Caco-2 (cell line): ENCODE measurements around the gene TGFB2. TPM values are rescaled to one million over a fixed set of nuclear protein-coding genes. Genes with fewer than 3 reads are reported as not detected.

Experiments used
- BruUV-seq: library from RNA; stranded (reverse); fragments of 400-500 nt; replicated peaks from 2 replicates; lab custom pipeline; 2021; lab: Mats Ljungman, UMichigan
- CTCF ChIA-PET: fragments of 300-600 bp; sonication (Branson Sonifier 250); formaldehyde crosslinking; loops from one replicate; lab custom pipeline; 2022; ENCODE audit warnings: antibody characterized with exemption; lab: Charles Lee
- POLR2A ChIA-PET: fragments of 300-600 bp; sonication (Branson Sonifier 250); formaldehyde crosslinking; loops from one replicate; lab custom pipeline; 2022; ENCODE audit warnings: antibody characterized with exemption; lab: Charles Lee
- DNase-seq, 2 experiments: peaks; one replicate each; pipeline versions ENCODE4 v3.0.0 to v3.0.0-alpha.2; 2020 to 2022
- H3K27me3 ChIP-seq: replicated peaks from 2 replicates; pipeline ENCODE4 v1.6.0; 2011; ENCODE audit warnings: low read length; ENCODE audit not compliant: control insufficient read depth, insufficient read depth
- H3K36me3 ChIP-seq: 2 replicates; pipeline ENCODE4 v1.5.1; 2011; ENCODE audit warnings: low read length; ENCODE audit not compliant: control insufficient read depth, insufficient read depth
- H3K4me1 ChIP-seq: fragments of 250-450 bp; sonication (Bioruptor Pico); 2 replicates; pipeline ENCODE4 v1.5.1; 2020; ENCODE audit warnings: mild to moderate bottlenecking
- H3K4me3 ChIP-seq: 2 replicates; pipeline ENCODE4 v1.5.1; 2011; ENCODE audit warnings: low read depth, mild to moderate bottlenecking, control low read depth, low read length
- H3K9me3 ChIP-seq: fragments of 250-450 bp; sonication (Bioruptor Pico); 2 replicates; pipeline ENCODE4 v1.5.1; 2020; ENCODE audit warnings: mild to moderate bottlenecking, moderate library complexity
- H3K27ac Mint-ChIP-seq: one replicate; pipeline ENCODE4 v1.8.0; 2022; ENCODE audit warnings: mixed read lengths; ENCODE audit not compliant: unreplicated experiment
- H3K27me3 Mint-ChIP-seq: one replicate; pipeline ENCODE4 v1.8.0; 2022; ENCODE audit warnings: mixed read lengths; ENCODE audit not compliant: insufficient read depth, unreplicated experiment
- H3K36me3 Mint-ChIP-seq: one replicate; pipeline ENCODE4 v1.8.0; 2022; ENCODE audit warnings: mild to moderate bottlenecking, mixed read lengths; ENCODE audit not compliant: insufficient read depth, unreplicated experiment
- H3K4me1 Mint-ChIP-seq: one replicate; pipeline ENCODE4 v1.8.0; 2022; ENCODE audit warnings: low read depth, mixed read lengths; ENCODE audit not compliant: unreplicated experiment
- H3K4me3 Mint-ChIP-seq: one replicate; pipeline ENCODE4 v1.8.0; 2022; ENCODE audit warnings: mild to moderate bottlenecking, moderate library complexity, mixed read lengths; ENCODE audit not compliant: unreplicated experiment
- H3K9me3 Mint-ChIP-seq: one replicate; pipeline ENCODE4 v1.8.0; 2022; ENCODE audit warnings: mixed read lengths; ENCODE audit not compliant: unreplicated experiment
- intact Hi-C: fragments of 100-400 bp; cut with micrococcal nuclease; formaldehyde crosslinking; loops from one replicate; pipeline ENCODE4 v1.10.0; 2022; ENCODE audit not compliant: unreplicated experiment
- total RNA-seq: library from RNA; stranded (reverse); gene quantifications from 2 replicates; pipeline ENCODE4 v1.2.3, GENCODE V29; 2022
- TF ChIP-seq, protein P1 (sequence below), 2 experiments: fragments of 200-600 bp in 1 of 2; IDR thresholded peaks; 1 replicate in 1 of 2; 2 replicates in 1 of 2; pipeline versions ENCODE4 v1.5.1 to v1.8.0; 2011 to 2022; ENCODE audit warnings: antibody characterized with exemption in 1 of 2, control low read depth in 1 of 2, inconsistent platforms in 1 of 2, low read depth in 1 of 2, low read length in 1 of 2, mild to moderate bottlenecking in 1 of 2, moderate library complexity in 1 of 2; ENCODE audit not compliant: insufficient read depth in 1 of 2, severe bottlenecking in 1 of 2, unreplicated experiment in 1 of 2

The TGFB2 gene
- total RNA-seq, 1 experiment from 2014 or later: 14.2 TPM

DNA sequence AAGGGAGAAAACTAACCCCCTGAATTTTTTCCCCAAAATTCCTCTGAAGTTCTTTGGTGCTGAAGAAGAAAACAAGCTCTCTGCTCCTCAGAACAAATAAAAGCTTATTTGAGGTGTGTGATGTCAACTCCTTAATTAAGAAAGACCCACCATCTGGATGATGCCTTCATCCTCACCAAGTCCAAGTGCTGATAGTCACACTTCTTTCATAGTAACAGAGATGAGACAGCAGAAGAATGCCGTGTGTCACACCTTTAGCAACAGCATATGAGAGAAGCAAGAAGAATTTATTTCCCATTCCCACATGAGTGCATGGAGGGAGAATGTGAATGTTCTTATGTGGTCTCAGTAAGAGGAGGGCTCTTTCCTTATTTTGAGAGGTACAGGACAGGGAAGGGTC is 91.2 kb downstream of the TGFB2 start:
- intact Hi-C loops: no loop called here
- no peak for DNase-seq
- H3K4me3 ChIP-seq: no peak overlapping the region
- no TSS peak for BruUV-seq
- POLR2A ChIA-PET: no interaction called here
- no peaks in the 10 kb centered on the region for H3K27me3 Mint-ChIP-seq
- H3K36me3 ChIP-seq: no peaks in the 10 kb centered on the region
- no peaks in the 10 kb centered on the region for H3K9me3 Mint-ChIP-seq
- peaks cover 8% of the 10 kb centered on the region for H3K4me1 Mint-ChIP-seq
- CTCF ChIA-PET: no interaction called here
- H3K9me3 ChIP-seq: no peaks in the 10 kb centered on the region
- no peak overlapping the region for H3K27ac Mint-ChIP-seq
- peaks cover 8% of the 10 kb centered on the region for H3K36me3 Mint-ChIP-seq
- H3K4me1 ChIP-seq: peaks cover 3% of the 10 kb centered on the region; the same call in 1 of the 2 replicates
- H3K27me3 ChIP-seq: no peaks in the 10 kb centered on the region
- TF ChIP-seq, protein P1, sequence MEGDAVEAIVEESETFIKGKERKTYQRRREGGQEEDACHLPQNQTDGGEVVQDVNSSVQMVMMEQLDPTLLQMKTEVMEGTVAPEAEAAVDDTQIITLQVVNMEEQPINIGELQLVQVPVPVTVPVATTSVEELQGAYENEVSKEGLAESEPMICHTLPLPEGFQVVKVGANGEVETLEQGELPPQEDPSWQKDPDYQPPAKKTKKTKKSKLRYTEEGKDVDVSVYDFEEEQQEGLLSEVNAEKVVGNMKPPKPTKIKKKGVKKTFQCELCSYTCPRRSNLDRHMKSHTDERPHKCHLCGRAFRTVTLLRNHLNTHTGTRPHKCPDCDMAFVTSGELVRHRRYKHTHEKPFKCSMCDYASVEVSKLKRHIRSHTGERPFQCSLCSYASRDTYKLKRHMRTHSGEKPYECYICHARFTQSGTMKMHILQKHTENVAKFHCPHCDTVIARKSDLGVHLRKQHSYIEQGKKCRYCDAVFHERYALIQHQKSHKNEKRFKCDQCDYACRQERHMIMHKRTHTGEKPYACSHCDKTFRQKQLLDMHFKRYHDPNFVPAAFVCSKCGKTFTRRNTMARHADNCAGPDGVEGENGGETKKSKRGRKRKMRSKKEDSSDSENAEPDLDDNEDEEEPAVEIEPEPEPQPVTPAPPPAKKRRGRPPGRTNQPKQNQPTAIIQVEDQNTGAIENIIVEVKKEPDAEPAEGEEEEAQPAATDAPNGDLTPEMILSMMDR (IDR thresholded peaks at IDR 0.05; ENCODE audit: insufficient read depth in 1 of 2, low read depth in 1 of 2, low read length in 1 of 2, severe bottlenecking in 1 of 2, unreplicated experiment in 1 of 2): no peak
- no peak overlapping the region for H3K4me3 Mint-ChIP-seq

DNA sequence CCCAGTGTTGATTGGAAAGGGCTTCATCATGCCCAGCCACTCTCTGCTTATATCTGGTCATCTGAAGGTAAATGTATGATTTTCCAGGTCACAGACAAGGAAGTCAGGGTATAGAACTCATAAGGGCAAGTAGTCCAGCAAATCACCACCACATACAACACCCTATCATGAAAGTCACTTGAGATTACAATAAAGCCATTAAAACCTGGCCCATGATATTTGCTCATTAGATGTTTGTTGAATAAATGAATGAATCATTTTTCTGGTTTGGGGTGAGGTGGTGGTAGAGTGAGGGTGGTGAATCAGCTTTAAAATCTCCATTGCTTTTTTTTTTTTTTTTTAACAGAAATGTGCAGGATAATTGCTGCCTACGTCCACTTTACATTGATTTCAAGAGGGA is 91.9 kb downstream of the TGFB2 start:
- ChIA-PET CTCF (no interaction called here), POLR2A (no interaction called here)
- Mint-ChIP-seq H3K9me3 (no peaks in the 10 kb centered on the region), H3K36me3 (peaks cover 8% of the 10 kb centered on the region), H3K4me1 (peaks cover 2% of the 10 kb centered on the region), H3K27ac (no peak overlapping the region), H3K4me3 (no peak overlapping the region), H3K27me3 (no peaks in the 10 kb centered on the region)
- BruUV-seq: no TSS peak
- H3K4me3 ChIP-seq: no peak overlapping the region
- no peaks in the 10 kb centered on the region for H3K9me3 ChIP-seq
- H3K4me1 ChIP-seq: no peaks in the 10 kb centered on the region
- intact Hi-C loops: no loop called here
- H3K36me3 ChIP-seq: no peaks in the 10 kb centered on the region
- no peak for DNase-seq
- H3K27me3 ChIP-seq: no peaks in the 10 kb centered on the region
- TF ChIP-seq, protein P1 (IDR thresholded peaks at IDR 0.05; ENCODE audit: insufficient read depth in 1 of 2, low read depth in 1 of 2, low read length in 1 of 2, severe bottlenecking in 1 of 2, unreplicated experiment in 1 of 2): no peak

DNA sequence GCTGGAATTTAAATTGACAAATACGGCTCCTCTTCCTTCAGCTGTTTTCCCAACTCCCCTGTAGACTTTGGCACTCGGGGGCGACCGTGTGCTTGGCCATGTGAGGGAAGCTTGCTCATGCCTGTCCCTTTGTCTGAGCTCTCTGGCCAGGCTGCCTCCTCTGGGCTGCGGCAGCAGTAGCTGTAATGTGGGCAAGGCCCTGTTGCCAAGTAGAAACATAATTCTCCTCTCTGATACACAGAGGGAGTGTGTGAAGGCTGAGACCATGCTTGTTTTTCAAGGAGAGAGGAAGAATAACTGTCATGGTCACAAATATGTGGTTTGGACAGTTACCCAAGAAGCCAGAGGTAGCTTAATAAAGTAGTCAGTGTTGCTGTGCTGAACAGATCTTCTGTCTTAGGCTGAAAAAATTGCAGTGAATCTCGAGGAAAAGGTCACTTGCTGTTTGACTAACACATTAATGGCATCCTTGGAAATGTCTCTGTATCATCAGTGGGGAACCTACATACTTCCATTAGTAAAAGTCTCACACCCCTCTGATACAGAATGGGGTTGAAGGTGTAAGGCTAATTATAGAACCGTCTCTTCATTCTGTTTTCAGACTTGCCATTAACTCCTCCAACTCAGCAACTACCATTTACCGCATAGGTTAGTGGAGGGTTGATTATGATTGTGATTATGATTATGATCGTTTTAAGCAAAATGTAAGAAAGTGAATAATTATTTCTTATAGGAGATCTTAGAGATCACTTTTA is 94.6 kb downstream of the TGFB2 start:
- intact Hi-C loops: no loop called here
- H3K4me3 Mint-ChIP-seq: no peak overlapping the region
- H3K27me3 Mint-ChIP-seq: no peaks in the 10 kb centered on the region
- TF ChIP-seq, protein P1 (IDR thresholded peaks at IDR 0.05; ENCODE audit: insufficient read depth in 1 of 2, low read depth in 1 of 2, low read length in 1 of 2, severe bottlenecking in 1 of 2, unreplicated experiment in 1 of 2): no peak
- CTCF ChIA-PET: no interaction called here
- H3K4me3 ChIP-seq: no peak overlapping the region
- DNase-seq: no peak
- H3K36me3 ChIP-seq: no peaks in the 10 kb centered on the region
- BruUV-seq: no TSS peak
- no peak overlapping the region for H3K27ac Mint-ChIP-seq
- POLR2A ChIA-PET: interaction anchor here (0.6 kb wide), 1 partner anchor 34 kb away, joined by 3 read pairs; no protein-coding TSS in a partner anchor
- no peaks in the 10 kb centered on the region for H3K9me3 Mint-ChIP-seq
- H3K4me1 Mint-ChIP-seq: no peaks in the 10 kb centered on the region
- H3K4me1 ChIP-seq: no peaks in the 10 kb centered on the region
- H3K9me3 ChIP-seq: no peaks in the 10 kb centered on the region
- peaks cover 8% of the 10 kb centered on the region for H3K36me3 Mint-ChIP-seq
- H3K27me3 ChIP-seq: no peaks in the 10 kb centered on the region
